ENCODE data around the gene GID4.

GRCh38 chr17:18028114-18028951 is 10.9 kb upstream of the GID4 start:
- TF ChIP-seq CTCF (conservative IDR thresholded peaks at IDR 0.05; ENCODE audit: low read depth, low read length), result no peak
- TF ChIP-seq RCOR1 (IDR thresholded peaks at IDR 0.05; ENCODE audit: insufficient replicate concordance, low read length), result no peak
- no peak for TF ChIP-seq MXI1 (IDR thresholded peaks at IDR 0.05; ENCODE audit: borderline replicate concordance, low read depth, low read length)
- TF ChIP-seq ELK1 (IDR thresholded peaks at IDR 0.05; ENCODE audit: borderline replicate concordance, low read depth, low read length), result no peak
- no peak for TF ChIP-seq POLR2A (IDR thresholded peaks at IDR 0.05; ENCODE audit: low read depth, low read length)
- TF ChIP-seq MAZ (IDR thresholded peaks at IDR 0.05; ENCODE audit: borderline replicate concordance, low read depth, low read length), result no peak
- TF ChIP-seq USF2 (IDR thresholded peaks at IDR 0.05; ENCODE audit: low read depth, low read length), result no peak
- TF ChIP-seq RFX5 (IDR thresholded peaks at IDR 0.05; ENCODE audit: low read depth, low read length), result no peak
- no peak for TF ChIP-seq CHD1 (IDR thresholded peaks at IDR 0.05; ENCODE audit: low read depth, low read length)
- TF ChIP-seq RAD21 (IDR thresholded peaks at IDR 0.05; ENCODE audit: low read length), result no peak
- TF ChIP-seq BHLHE40 (IDR thresholded peaks at IDR 0.05; ENCODE audit: low read depth, low read length), result no peak

Data from IMR-90 (cell line).